Measurements from ENCODE around the gene CRYGA.

CRYGA gene

GRCh38 chr2:208163489-208163888 lies at the start of gene CRYGA:
Gene CRYGA, minus strand, starts transcription at chr2:208163589. Its CDS starts 33 bp downstream, at chr2:208163556.
- no peaks in the 10 kb centered on the region for H3K36me3 Mint-ChIP-seq (ENCODE audit: low read depth)
- no peaks in the 10 kb centered on the region for H3K4me1 Mint-ChIP-seq
- ATAC-seq = no peak

GRCh38 chr2:208210688-208211451 lies 47.5 kb upstream of the CRYGA start:
- Mint-ChIP-seq H3K27ac (no peak overlapping the region), H3K27me3 (no peaks in the 10 kb centered on the region), H3K4me1 (peaks cover 2% of the 10 kb centered on the region), H3K36me3 (ENCODE audit: low read depth) (no peaks in the 10 kb centered on the region), H3K4me3 (no peak overlapping the region), H3K9me3 (no peaks in the 10 kb centered on the region)
- no peak for DNase-seq
- ATAC-seq = no peak

More at GRCh38 chr2:208163489-208163888, at the start of gene CRYGA:
- Mint-ChIP-seq H3K27ac (no peak within 1 kb of the TSS), H3K27me3 (peaks cover 3% of the 10 kb centered on the region), H3K4me3 (no peak within 1 kb of the TSS), H3K9me3 (no peaks in the 10 kb centered on the region)
- no peak for DNase-seq

GRCh38 chr2:208208335-208209085 lies 45.1 kb upstream of the CRYGA start:
- peaks cover 4% of the 10 kb centered on the region for H3K4me1 Mint-ChIP-seq
- ATAC-seq (no peak), DNase-seq (no peak)
- H3K27ac Mint-ChIP-seq = no peak overlapping the region
- H3K4me3 Mint-ChIP-seq = no peak overlapping the region
- H3K9me3 Mint-ChIP-seq = no peaks in the 10 kb centered on the region
- H3K27me3 Mint-ChIP-seq = no peaks in the 10 kb centered on the region
- no peaks in the 10 kb centered on the region for H3K36me3 Mint-ChIP-seq (ENCODE audit: low read depth)

- ATAC-seq (no peak), DNase-seq (no peak)
- Mint-ChIP-seq H3K36me3 (ENCODE audit: low read depth) (no peaks in the 10 kb centered on the region), H3K27ac (no peak overlapping the region), H3K27me3 (no peaks in the 10 kb centered on the region), H3K4me1 (peaks cover 4% of the 10 kb centered on the region), H3K4me3 (no peak overlapping the region), H3K9me3 (no peaks in the 10 kb centered on the region)
Measured at GRCh38 chr2:208207769-208208168, 44.4 kb upstream of the CRYGA start.

- Mint-ChIP-seq H3K4me1 (peaks cover 4% of the 10 kb centered on the region), H3K36me3 (ENCODE audit: low read depth) (no peaks in the 10 kb centered on the region), H3K4me3 (no peak overlapping the region), H3K9me3 (no peaks in the 10 kb centered on the region), H3K27me3 (no peaks in the 10 kb centered on the region), H3K27ac (no peak overlapping the region)
- no peak for ATAC-seq
- no peak for DNase-seq
Measured at GRCh38 chr2:208204166-208204565, 40.8 kb upstream of the CRYGA start.

GRCh38 chr2:208195531-208195930 lies 32.1 kb upstream of the CRYGA start:
- Mint-ChIP-seq H3K36me3 (ENCODE audit: low read depth) (no peaks in the 10 kb centered on the region), H3K4me1 (no peaks in the 10 kb centered on the region), H3K4me3 (no peak overlapping the region), H3K9me3 (no peaks in the 10 kb centered on the region), H3K27ac (no peak overlapping the region), H3K27me3 (no peaks in the 10 kb centered on the region)
- no peak for DNase-seq
- ATAC-seq = no peak

- Mint-ChIP-seq H3K36me3 (ENCODE audit: low read depth) (no peaks in the 10 kb centered on the region), H3K9me3 (no peaks in the 10 kb centered on the region), H3K4me3 (no peak overlapping the region), H3K27me3 (no peaks in the 10 kb centered on the region), H3K27ac (no peak overlapping the region), H3K4me1 (no peaks in the 10 kb centered on the region)
- no peak for ATAC-seq
- no peak for DNase-seq
Measured at GRCh38 chr2:208192611-208193236, 29.3 kb upstream of the CRYGA start.

- no peak within 1 kb of the TSS for H3K27ac Mint-ChIP-seq
- no peaks in the 10 kb centered on the region for H3K27me3 Mint-ChIP-seq
- H3K4me1 Mint-ChIP-seq = no peaks in the 10 kb centered on the region
- H3K9me3 Mint-ChIP-seq = no peaks in the 10 kb centered on the region
- H3K4me3 Mint-ChIP-seq = no peak within 1 kb of the TSS
- ATAC-seq (no peak), DNase-seq (no peak)
- no peaks in the 10 kb centered on the region for H3K36me3 Mint-ChIP-seq (ENCODE audit: low read depth)
Measured at GRCh38 chr2:208189810-208190503, 26.6 kb upstream of the CRYGA start, which contains the start of gene C2orf80. Gene C2orf80, minus strand, starts transcription at chr2:208190030. Its CDS starts 3,044 bp downstream, at chr2:208186986.

- no peak overlapping the region for H3K4me3 Mint-ChIP-seq
- no peak overlapping the region for H3K27ac Mint-ChIP-seq
- DNase-seq (no peak), ATAC-seq (no peak)
- H3K27me3 Mint-ChIP-seq = no peaks in the 10 kb centered on the region
- H3K9me3 Mint-ChIP-seq = no peaks in the 10 kb centered on the region
- no peaks in the 10 kb centered on the region for H3K4me1 Mint-ChIP-seq
- no peaks in the 10 kb centered on the region for H3K36me3 Mint-ChIP-seq (ENCODE audit: low read depth)
Measured at GRCh38 chr2:208189069-208189809, 25.9 kb upstream of the CRYGA start.

- H3K4me1 Mint-ChIP-seq = no peaks in the 10 kb centered on the region
- no peak overlapping the region for H3K4me3 Mint-ChIP-seq
- H3K36me3 Mint-ChIP-seq (ENCODE audit: low read depth) = no peaks in the 10 kb centered on the region
- H3K27me3 Mint-ChIP-seq = peaks cover 3% of the 10 kb centered on the region
- DNase-seq (no peak), ATAC-seq (no peak)
- H3K9me3 Mint-ChIP-seq = no peaks in the 10 kb centered on the region
- no peak overlapping the region for H3K27ac Mint-ChIP-seq
Measured at GRCh38 chr2:208186893-208187292, 23.5 kb upstream of the CRYGA start.

- ATAC-seq (no peak), DNase-seq (no peak)
- Mint-ChIP-seq H3K36me3 (ENCODE audit: low read depth) (no peaks in the 10 kb centered on the region), H3K27me3 (peaks cover 3% of the 10 kb centered on the region), H3K4me1 (no peaks in the 10 kb centered on the region), H3K4me3 (no peak overlapping the region), H3K9me3 (no peaks in the 10 kb centered on the region), H3K27ac (no peak overlapping the region)
Measured at GRCh38 chr2:208186465-208186864, 23.1 kb upstream of the CRYGA start.

- Mint-ChIP-seq H3K27ac (no peak overlapping the region), H3K4me3 (no peak overlapping the region), H3K4me1 (no peaks in the 10 kb centered on the region), H3K36me3 (ENCODE audit: low read depth) (no peaks in the 10 kb centered on the region), H3K9me3 (no peaks in the 10 kb centered on the region), H3K27me3 (peaks cover 3% of the 10 kb centered on the region)
- ATAC-seq = no peak
- DNase-seq = no peak
Measured at GRCh38 chr2:208183972-208184705, 20.8 kb upstream of the CRYGA start.

GRCh38 chr2:208183526-208183925 lies 20.1 kb upstream of the CRYGA start:
- Mint-ChIP-seq H3K36me3 (ENCODE audit: low read depth) (no peaks in the 10 kb centered on the region), H3K4me1 (no peaks in the 10 kb centered on the region), H3K4me3 (no peak overlapping the region), H3K27me3 (peaks cover 3% of the 10 kb centered on the region), H3K9me3 (no peaks in the 10 kb centered on the region), H3K27ac (no peak overlapping the region)
- no peak for DNase-seq
- no peak for ATAC-seq
